Measurements from ENCODE around the gene EFHC1. TPM values are rescaled to one million over a fixed set of nuclear protein-coding genes. Genes with fewer than 3 reads are reported as not detected.

Gene EFHC1
- total RNA-seq, 1 experiment from 2014 or later, result 12.4 TPM

GRCh38 chr6:52494298-52495072, 74.3 kb downstream of the EFHC1 start:
- H3K4me2 ChIP-seq (ENCODE audit: low read length), result no peak overlapping the region
- no peaks in the 10 kb centered on the region for H3K36me3 ChIP-seq (ENCODE audit: control insufficient read depth in 1 of 2, insufficient read depth in 2 of 2, low read length in 2 of 2)
- no peaks in the 10 kb centered on the region for H3K9me2 ChIP-seq (ENCODE audit: insufficient read depth)
- no peak overlapping the region for H3K27ac ChIP-seq (ENCODE audit: low read depth, low read length)
- 0 out of 2 replicates have a peak, but pooled peaks have one; percentile 25 for TF ChIP-seq CBX3 (IDR thresholded peaks at IDR 0.05; ENCODE audit: low read depth)
- TF ChIP-seq EZH2phosphoT487 (IDR thresholded peaks at IDR 0.05; ENCODE audit: borderline replicate concordance), result no peak
- intact Hi-C loops (cut with micrococcal nuclease), result no loop called here
- H3K4me3 ChIP-seq (replicated peaks in 1 of 2; ENCODE audit: low read depth in 1 of 2, low read length in 2 of 2), result no peak overlapping the region
- no peak for ATAC-seq
- H3K79me2 ChIP-seq (ENCODE audit: insufficient read depth, low read length), result no peaks in the 10 kb centered on the region
- ChIA-PET POLR2A (no interaction called here), CTCF (no interaction called here), RAD21 (ENCODE audit: low non-redundant PET in 1 of 2, low total read pairs in 2 of 2, uncharacterized antibody in 2 of 2, unreplicated experiment in 2 of 2) (no interaction called here)
- no peaks in the 10 kb centered on the region for H4K20me1 ChIP-seq (ENCODE audit: insufficient read depth)
- no peak overlapping the region for H3K9ac ChIP-seq (ENCODE audit: low read length)
- no peaks in the 10 kb centered on the region for H3K4me1 ChIP-seq (ENCODE audit: control insufficient read depth in 1 of 2, insufficient read depth in 2 of 2, low read length in 2 of 2)
- H2AFZ ChIP-seq (ENCODE audit: low read depth, low read length, poor library complexity, severe bottlenecking), result no peak overlapping the region
- H3K9me3 ChIP-seq (ENCODE audit: control insufficient read depth in 1 of 2, insufficient read depth in 1 of 2, low read depth in 1 of 2, low read length in 2 of 2), result no peaks in the 10 kb centered on the region
- DNase-seq (ENCODE audit: low read depth, low spot score), result no peak
- no TSS peak for BruUV-seq (replicated peaks)
- H3K27me3 ChIP-seq (ENCODE audit: insufficient read depth, low read length), result no peaks in the 10 kb centered on the region

- POLR2A ChIA-PET, result no interaction called here
- H3K4me2 ChIP-seq (ENCODE audit: low read length), result no peak overlapping the region
- RAD21 ChIA-PET (ENCODE audit: low non-redundant PET in 1 of 2, low total read pairs in 2 of 2, uncharacterized antibody in 2 of 2, unreplicated experiment in 2 of 2), result interaction anchor here in 1 of 2 experiments (0.6 kb wide), 1 partner anchor 88 kb away, joined by 3 read pairs; no protein-coding TSS in a partner anchor
- no peak overlapping the region for H3K27ac ChIP-seq (ENCODE audit: low read depth, low read length)
- no peaks in the 10 kb centered on the region for H3K9me3 ChIP-seq (ENCODE audit: control insufficient read depth in 1 of 2, insufficient read depth in 1 of 2, low read depth in 1 of 2, low read length in 2 of 2)
- no peak for TF ChIP-seq POLR2AphosphoS5 (IDR thresholded peaks at IDR 0.05; ENCODE audit: low read depth, low read length)
- TF ChIP-seq CTCF (IDR thresholded peaks at IDR 0.05 in 2 of 3, conservative IDR thresholded peaks at IDR 0.05 in 1 of 3; ENCODE audit: borderline replicate concordance in 1 of 3, insufficient read depth in 1 of 3, low read depth in 2 of 3, low read length in 2 of 3), result 0 out of 6 replicates have a peak, but pooled peaks of 1 of the 3 experiments have one; percentile 14
- TF ChIP-seq RAD21 (IDR thresholded peaks at IDR 0.05; ENCODE audit: low read depth), result peak; percentile 45
- no peak for TF ChIP-seq CBX3 (IDR thresholded peaks at IDR 0.05; ENCODE audit: low read depth)
- H3K4me3 ChIP-seq (replicated peaks in 1 of 2; ENCODE audit: low read depth in 1 of 2, low read length in 2 of 2), result no peak overlapping the region
- intact Hi-C loops (cut with micrococcal nuclease), result no loop called here
- no peaks in the 10 kb centered on the region for H3K4me1 ChIP-seq (ENCODE audit: control insufficient read depth in 1 of 2, insufficient read depth in 2 of 2, low read length in 2 of 2)
- no peaks in the 10 kb centered on the region for H3K79me2 ChIP-seq (ENCODE audit: insufficient read depth, low read length)
- H2AFZ ChIP-seq (ENCODE audit: low read depth, low read length, poor library complexity, severe bottlenecking), result no peak overlapping the region
- no peaks in the 10 kb centered on the region for H3K9me2 ChIP-seq (ENCODE audit: insufficient read depth)
- ATAC-seq (no peak), DNase-seq (ENCODE audit: low read depth, low spot score) (no peak)
- no TSS peak for BruUV-seq (replicated peaks)
- H3K36me3 ChIP-seq (ENCODE audit: control insufficient read depth in 1 of 2, insufficient read depth in 2 of 2, low read length in 2 of 2), result no peaks in the 10 kb centered on the region
- CTCF ChIA-PET, result no interaction called here
- no peaks in the 10 kb centered on the region for H4K20me1 ChIP-seq (ENCODE audit: insufficient read depth)
- no peaks in the 10 kb centered on the region for H3K27me3 ChIP-seq (ENCODE audit: insufficient read depth, low read length)
- no peak overlapping the region for H3K9ac ChIP-seq (ENCODE audit: low read length)
Measured at GRCh38 chr6:52495922-52496321, 75.8 kb downstream of the EFHC1 start.

All from HCT116 (cell line).